ENCODE results near the gene TMEM82. TPM values are rescaled to one million over a fixed set of nuclear protein-coding genes. Genes with fewer than 3 reads are reported as not detected.

Gene TMEM82
- total RNA-seq, 2 experiments from 2014 or later, result not detected

DNA sequence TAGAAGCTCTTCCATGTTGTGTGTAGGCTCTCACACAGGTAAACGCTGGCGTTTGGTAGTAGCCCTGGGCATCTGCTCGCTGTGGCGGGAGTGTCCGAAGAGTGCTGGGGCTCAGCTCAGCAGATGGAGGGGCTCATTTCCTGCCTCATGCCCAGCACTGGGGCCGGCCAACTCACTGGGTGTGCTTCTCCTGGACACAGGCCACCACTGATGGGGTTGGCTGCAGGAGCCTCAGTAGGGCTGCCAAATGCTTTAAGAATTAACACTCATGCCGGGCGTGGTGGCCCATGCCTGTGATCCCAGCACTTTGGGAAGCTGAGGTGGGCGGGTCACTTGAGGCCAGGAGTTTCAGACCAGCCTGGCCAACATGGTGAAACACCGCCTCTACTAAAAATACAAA is 44.3 kb downstream of the TMEM82 start:
- Histone ChIP-seq H3K4me3 (ENCODE audit: low read depth, low read length, poor library complexity, severe bottlenecking) (no peak overlapping the region), H3K9me3 (ENCODE audit: low read length) (no peaks in the 10 kb centered on the region), H3K36me3 (ENCODE audit: insufficient read depth, low read length) (no peaks in the 10 kb centered on the region), H3K9me2 (ENCODE audit: insufficient read depth, low read length) (no peaks in the 10 kb centered on the region), H2AFZ (ENCODE audit: low read length) (no peak overlapping the region), H3K4me2 (ENCODE audit: low read length) (no peak overlapping the region), H3K79me2 (ENCODE audit: insufficient read depth, low read depth, low read length) (no peaks in the 10 kb centered on the region), H3K27ac (ENCODE audit: low read depth, low read length, poor library complexity, severe bottlenecking) (no peak overlapping the region), H3K4me1 (ENCODE audit: insufficient read depth, low read length, poor library complexity, severe bottlenecking) (no peaks in the 10 kb centered on the region), H4K20me1 (ENCODE audit: insufficient read depth, low read length) (no peaks in the 10 kb centered on the region)
- DNase-seq (ENCODE audit: low spot score), result no peak
- CTCF ChIA-PET (ENCODE audit: unreplicated experiment), result no interaction called here
- intact Hi-C loops (cut with micrococcal nuclease; ENCODE audit: unreplicated experiment), result no loop called here
- TF ChIP-seq, protein P1, sequence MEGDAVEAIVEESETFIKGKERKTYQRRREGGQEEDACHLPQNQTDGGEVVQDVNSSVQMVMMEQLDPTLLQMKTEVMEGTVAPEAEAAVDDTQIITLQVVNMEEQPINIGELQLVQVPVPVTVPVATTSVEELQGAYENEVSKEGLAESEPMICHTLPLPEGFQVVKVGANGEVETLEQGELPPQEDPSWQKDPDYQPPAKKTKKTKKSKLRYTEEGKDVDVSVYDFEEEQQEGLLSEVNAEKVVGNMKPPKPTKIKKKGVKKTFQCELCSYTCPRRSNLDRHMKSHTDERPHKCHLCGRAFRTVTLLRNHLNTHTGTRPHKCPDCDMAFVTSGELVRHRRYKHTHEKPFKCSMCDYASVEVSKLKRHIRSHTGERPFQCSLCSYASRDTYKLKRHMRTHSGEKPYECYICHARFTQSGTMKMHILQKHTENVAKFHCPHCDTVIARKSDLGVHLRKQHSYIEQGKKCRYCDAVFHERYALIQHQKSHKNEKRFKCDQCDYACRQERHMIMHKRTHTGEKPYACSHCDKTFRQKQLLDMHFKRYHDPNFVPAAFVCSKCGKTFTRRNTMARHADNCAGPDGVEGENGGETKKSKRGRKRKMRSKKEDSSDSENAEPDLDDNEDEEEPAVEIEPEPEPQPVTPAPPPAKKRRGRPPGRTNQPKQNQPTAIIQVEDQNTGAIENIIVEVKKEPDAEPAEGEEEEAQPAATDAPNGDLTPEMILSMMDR (conservative IDR thresholded peaks at IDR 0.05; ENCODE audit: low read length), result no peak
- POLR2A ChIA-PET, result no interaction called here
- no TSS peak for BruUV-seq (replicated peaks)

DNA sequence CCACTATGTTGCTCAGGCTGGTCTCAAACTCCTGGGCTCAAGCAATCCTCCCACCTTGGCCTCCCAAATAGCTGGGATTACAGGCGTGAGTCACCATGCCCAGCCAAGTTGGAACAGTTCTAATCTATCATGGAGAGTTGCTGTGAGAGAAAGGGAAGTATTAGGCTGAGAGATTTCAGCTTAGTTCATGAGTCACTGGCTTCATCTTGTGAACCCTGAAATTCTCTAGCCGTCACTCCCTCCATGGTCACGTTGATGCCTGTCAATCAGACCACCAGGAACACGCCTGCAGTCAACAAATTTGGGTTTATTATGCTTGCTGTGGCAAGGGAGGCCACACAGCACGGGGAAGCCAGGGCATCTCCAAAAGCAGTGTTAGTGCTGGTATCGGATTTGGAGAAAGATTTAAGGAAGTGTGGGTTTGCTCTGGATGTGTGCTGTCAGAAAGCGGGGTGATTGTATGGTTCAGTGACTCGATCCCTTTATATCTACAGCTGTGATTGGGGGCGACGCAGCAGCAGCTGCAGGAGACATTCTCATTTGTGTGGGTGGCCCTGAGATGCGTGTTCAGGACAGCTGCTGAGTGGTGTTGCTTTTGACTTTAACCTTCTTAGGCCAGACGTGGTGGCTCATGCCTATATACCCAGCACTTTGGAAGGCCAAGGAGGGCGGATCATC is 46.5 kb downstream of the TMEM82 start:
- TF ChIP-seq, protein P1 (conservative IDR thresholded peaks at IDR 0.05; ENCODE audit: low read length), result no peak
- no peak for TF ChIP-seq EZH2phosphoT487 (IDR thresholded peaks at IDR 0.05; ENCODE audit: borderline replicate concordance, low read depth, low read length)
- H3K4me2 ChIP-seq (ENCODE audit: low read length), result no peak overlapping the region

DNA sequence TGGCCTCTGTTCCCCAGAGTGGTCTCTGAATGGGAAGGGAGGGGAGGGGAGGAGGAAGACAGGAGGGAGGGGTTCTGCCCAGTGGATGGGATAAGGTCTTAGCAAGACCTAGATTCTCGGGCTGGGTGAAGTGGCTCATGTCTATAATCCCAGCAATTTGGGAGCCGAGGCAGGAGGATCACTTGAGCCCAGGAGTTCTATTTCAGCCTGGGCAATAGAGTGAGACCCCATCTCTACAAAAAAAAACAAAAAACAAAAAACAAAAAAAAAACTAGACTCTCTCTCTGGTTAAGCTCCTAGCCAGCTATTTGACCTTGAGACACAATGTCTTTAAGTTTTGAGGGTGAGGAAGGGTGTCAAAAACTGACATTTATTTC is 53.8 kb downstream of the TMEM82 start:
- ChIA-PET CTCF (ENCODE audit: unreplicated experiment) (interaction anchor here (0.7 kb wide), 1 partner anchor 287 kb away, joined by 8 read pairs; no protein-coding TSS in a partner anchor), POLR2A (interaction anchor here (0.6 kb wide), 2 partner anchors 224 to 1578 kb away, joined by 3 to 4 read pairs; no protein-coding TSS in a partner anchor)
- Histone ChIP-seq H3K9me2 (ENCODE audit: insufficient read depth, low read length) (no peaks in the 10 kb centered on the region), H3K4me2 (ENCODE audit: low read length) (no peak overlapping the region), H3K4me3 (ENCODE audit: low read depth, low read length, poor library complexity, severe bottlenecking) (no peak overlapping the region), H3K27ac (ENCODE audit: low read depth, low read length, poor library complexity, severe bottlenecking) (no peak overlapping the region), H3K36me3 (ENCODE audit: insufficient read depth, low read length) (no peaks in the 10 kb centered on the region), H3K4me1 (ENCODE audit: insufficient read depth, low read length, poor library complexity, severe bottlenecking) (no peaks in the 10 kb centered on the region), H3K9me3 (ENCODE audit: low read length) (no peaks in the 10 kb centered on the region), H2AFZ (ENCODE audit: low read length) (no peak overlapping the region), H4K20me1 (ENCODE audit: insufficient read depth, low read length) (no peaks in the 10 kb centered on the region), H3K79me2 (ENCODE audit: insufficient read depth, low read depth, low read length) (no peaks in the 10 kb centered on the region)
- TF ChIP-seq, protein P1 (conservative IDR thresholded peaks at IDR 0.05; ENCODE audit: low read length), result no peak
- TF ChIP-seq EZH2phosphoT487 (IDR thresholded peaks at IDR 0.05; ENCODE audit: borderline replicate concordance, low read depth, low read length), result no peak
- intact Hi-C loops (cut with micrococcal nuclease; ENCODE audit: unreplicated experiment), result no loop called here
- DNase-seq (ENCODE audit: low spot score), result no peak
- no TSS peak for BruUV-seq (replicated peaks)

More for the DNA sequence above, 46.5 kb downstream of the TMEM82 start:
- Histone ChIP-seq H3K27ac (ENCODE audit: low read depth, low read length, poor library complexity, severe bottlenecking) (no peak overlapping the region), H4K20me1 (ENCODE audit: insufficient read depth, low read length) (no peaks in the 10 kb centered on the region), H3K4me3 (ENCODE audit: low read depth, low read length, poor library complexity, severe bottlenecking) (no peak overlapping the region), H2AFZ (ENCODE audit: low read length) (no peak overlapping the region), H3K79me2 (ENCODE audit: insufficient read depth, low read depth, low read length) (no peaks in the 10 kb centered on the region), H3K9me2 (ENCODE audit: insufficient read depth, low read length) (no peaks in the 10 kb centered on the region), H3K9me3 (ENCODE audit: low read length) (no peaks in the 10 kb centered on the region), H3K4me1 (ENCODE audit: insufficient read depth, low read length, poor library complexity, severe bottlenecking) (no peaks in the 10 kb centered on the region), H3K36me3 (ENCODE audit: insufficient read depth, low read length) (no peaks in the 10 kb centered on the region)
- DNase-seq (ENCODE audit: low spot score), result no peak
- BruUV-seq (replicated peaks), result no TSS peak
- POLR2A ChIA-PET, result no interaction called here
- CTCF ChIA-PET (ENCODE audit: unreplicated experiment), result no interaction called here
- intact Hi-C loops (cut with micrococcal nuclease; ENCODE audit: unreplicated experiment), result no loop called here
